Naive thymus-derived CD4-positive, alpha-beta T cell (primary cell): ENCODE measurements around the gene SHISAL2B. TPM values are rescaled to one million over a fixed set of nuclear protein-coding genes. Genes with fewer than 3 reads are reported as not detected.

Source experiments
- ATAC-seq: fragments of 150-1000 bp; cut with Tn5 transposase; 2 replicates; pipeline ENCODE4 v1.10.0; 2021; ENCODE audit warnings: mild to moderate bottlenecking, moderate library complexity
- CTCF ChIA-PET: fragments of 350-600 bp; sonication (Branson Sonifier 250); formaldehyde crosslinking; loops from one replicate; lab custom pipeline; 2021; ENCODE audit warnings: antibody characterized with exemption; lab: Charles Lee
- POLR2A ChIA-PET: fragments of 350-600 bp; sonication (Branson Sonifier 250); formaldehyde crosslinking; loops from one replicate; lab custom pipeline; 2021; ENCODE audit warnings: antibody characterized with exemption, inconsistent platforms; lab: Charles Lee
- DNase-seq, 9 donors: peaks; one replicate each; pipeline versions ENCODE4 v3.0.0 to v3.0.0-alpha.2; 2020 to 2022; ENCODE audit warnings: mixed read lengths in 1 of 9
- H3K27ac ChIP-seq: one replicate; pipeline ENCODE4 v1.7.0; 2013; ENCODE audit warnings: mild to moderate bottlenecking, low read depth, low read length, moderate library complexity
- H3K27me3 ChIP-seq, 2 donors: one replicate each; pipeline ENCODE4 v1.7.0; 2013; ENCODE audit warnings: low read length in 2 of 2, mild to moderate bottlenecking in 2 of 2, moderate library complexity in 2 of 2; ENCODE audit not compliant: control insufficient read depth in 2 of 2, insufficient read depth in 2 of 2
- H3K36me3 ChIP-seq, 3 experiments: 1 replicate in 2 of 3; 2 replicates in 1 of 3; pipeline ENCODE4 v1.7.0; 2013; ENCODE audit warnings: low read length in 3 of 3, mild to moderate bottlenecking in 3 of 3, moderate library complexity in 1 of 3; ENCODE audit not compliant: insufficient read depth in 3 of 3, control insufficient read depth in 2 of 3
- H3K4me1 ChIP-seq, 2 donors: one replicate each; pipeline ENCODE4 v1.7.0; 2013; ENCODE audit warnings: low read length in 2 of 2, mild to moderate bottlenecking in 2 of 2, moderate library complexity in 1 of 2; ENCODE audit not compliant: control insufficient read depth in 2 of 2, insufficient read depth in 2 of 2
- H3K4me3 ChIP-seq: 2 replicates; pipeline ENCODE4 v1.7.0; 2013; ENCODE audit warnings: mild to moderate bottlenecking, low read length
- H3K9me3 ChIP-seq, 3 experiments: 1 replicate in 2 of 3; 2 replicates in 1 of 3; pipeline ENCODE4 v1.7.0; 2013; ENCODE audit warnings: low read length in 3 of 3; ENCODE audit not compliant: control insufficient read depth in 2 of 3
- H3K27ac Mint-ChIP-seq, 9 donors: one replicate each; pipeline ENCODE4 v1.8.0; 2020 to 2022; ENCODE audit warnings: mixed read lengths in 9 of 9, mild to moderate bottlenecking in 8 of 9, moderate library complexity in 5 of 9, inconsistent platforms in 2 of 9
- H3K27me3 Mint-ChIP-seq, 5 donors: one replicate each; pipeline ENCODE4 v1.8.0; 2021 to 2022; ENCODE audit warnings: mixed read lengths in 5 of 5, mild to moderate bottlenecking in 1 of 5
- H3K36me3 Mint-ChIP-seq, 5 donors: one replicate each; pipeline ENCODE4 v1.8.0; 2020 to 2022; ENCODE audit warnings: mixed read lengths in 5 of 5, mild to moderate bottlenecking in 3 of 5, inconsistent platforms in 1 of 5
- H3K4me1 Mint-ChIP-seq, 7 donors: one replicate each; pipeline ENCODE4 v1.8.0; 2020 to 2022; ENCODE audit warnings: mixed read lengths in 7 of 7, mild to moderate bottlenecking in 3 of 7, inconsistent platforms in 1 of 7
- H3K4me3 Mint-ChIP-seq, 10 donors: one replicate each; pipeline ENCODE4 v1.8.0; 2020 to 2022; ENCODE audit warnings: mild to moderate bottlenecking in 10 of 10, mixed read lengths in 10 of 10, moderate library complexity in 6 of 10, inconsistent platforms in 2 of 10
- H3K9me3 Mint-ChIP-seq, 11 donors: one replicate each; pipeline ENCODE4 v1.8.0; 2020 to 2022; ENCODE audit warnings: mixed read lengths in 11 of 11, mild to moderate bottlenecking in 4 of 11, inconsistent platforms in 1 of 11, moderate library complexity in 1 of 11
- intact Hi-C, 2 donors: fragments of 100-400 bp; cut with micrococcal nuclease; formaldehyde crosslinking; loops; one replicate each; pipeline ENCODE4 v1.15.1; 2023
- polyA plus RNA-seq, 2 donors: library from polyadenylated mRNA; unstranded; fragments of 300-500 nt; fragmentation: Illumina TruSeq; gene quantifications; one replicate each; pipeline ENCODE4 v1.2.3, GENCODE V29; 2021
- total RNA-seq, 6 experiments: library from RNA in 5 of 6; stranded (reverse) in 5 of 6; gene quantifications; 1 replicate in 5 of 6; 2 replicates in 1 of 6; pipeline ENCODE4 v1.2.3 and lab custom pipeline; 2021 to 2026

SHISAL2B gene
- total and polyA plus RNA-seq, 7 experiments from 2014 or later = not detected

- ChIA-PET POLR2A (no interaction called here), CTCF (no interaction called here)
- Histone ChIP-seq H3K36me3 (no peaks in the 10 kb centered on the region), H3K4me3 (no peak overlapping the region), H3K27me3 (no peaks in the 10 kb centered on the region), H3K27ac (no peak overlapping the region), H3K9me3 (no peaks in the 10 kb centered on the region), H3K4me1 (no peaks in the 10 kb centered on the region)
- H3K9me3 Mint-ChIP-seq = peaks cover 0 to 8% (median 0%) of the 10 kb centered on the region in 11 donors
- no peak overlapping the region for H3K4me3 Mint-ChIP-seq
- no peaks in the 10 kb centered on the region for H3K4me1 Mint-ChIP-seq
- ATAC-seq = no peak
- no peaks in the 10 kb centered on the region for H3K36me3 Mint-ChIP-seq
- H3K27ac Mint-ChIP-seq = no peak overlapping the region
- peaks cover under 1 to 19% (median 14%) of the 10 kb centered on the region in 5 donors for H3K27me3 Mint-ChIP-seq
- intact Hi-C loops = no loop called here
- DNase-seq = no peak
Measured at GRCh38 chr5:64671678-64672077, 18.6 kb upstream of the SHISAL2B start.

- Mint-ChIP-seq H3K9me3 (peaks cover 0 to 1% (median 0%) of the 10 kb centered on the region in 11 donors), H3K4me3 (no peak overlapping the region), H3K4me1 (no peaks in the 10 kb centered on the region), H3K27me3 (peaks cover 3 to 34% (median 31%) of the 10 kb centered on the region in 5 donors), H3K36me3 (no peaks in the 10 kb centered on the region), H3K27ac (no peak overlapping the region)
- H3K27me3 ChIP-seq = no peaks in the 10 kb centered on the region
- H3K4me1 ChIP-seq = no peaks in the 10 kb centered on the region
- DNase-seq (no peak), ATAC-seq (no peak)
- POLR2A ChIA-PET = no interaction called here
- intact Hi-C loops = no loop called here
- H3K4me3 ChIP-seq = no peak overlapping the region
- H3K27ac ChIP-seq = no peak overlapping the region
- no peaks in the 10 kb centered on the region for H3K36me3 ChIP-seq
- no peaks in the 10 kb centered on the region for H3K9me3 ChIP-seq
- CTCF ChIA-PET = no interaction called here
Measured at GRCh38 chr5:64678374-64678773, 11.9 kb upstream of the SHISAL2B start.

GRCh38 chr5:64680289-64680688 is 10.0 kb upstream of the SHISAL2B start:
- ATAC-seq = no peak
- POLR2A ChIA-PET = no interaction called here
- intact Hi-C loops = loop anchor here in 1 of 2 donors (5.0 kb wide), 1 partner anchor 217 kb away; no protein-coding TSS in a partner anchor

GRCh38 chr5:64682608-64683007 is 7.7 kb upstream of the SHISAL2B start:
- Histone ChIP-seq H3K27ac (no peak overlapping the region), H3K4me1 (no peaks in the 10 kb centered on the region), H3K36me3 (no peaks in the 10 kb centered on the region), H3K9me3 (no peaks in the 10 kb centered on the region), H3K4me3 (no peak overlapping the region), H3K27me3 (no peaks in the 10 kb centered on the region)
- CTCF ChIA-PET = no interaction called here
- Mint-ChIP-seq H3K36me3 (no peaks in the 10 kb centered on the region), H3K9me3 (no peaks in the 10 kb centered on the region), H3K27ac (no peak overlapping the region), H3K4me3 (no peak overlapping the region), H3K4me1 (no peaks in the 10 kb centered on the region), H3K27me3 (peaks cover 12 to 34% (median 26%) of the 10 kb centered on the region in 5 donors)
- ATAC-seq (no peak), DNase-seq (no peak)
- intact Hi-C loops = loop anchor here in 1 of 2 donors (5.0 kb wide), 1 partner anchor 215 kb away; no protein-coding TSS in a partner anchor
- POLR2A ChIA-PET = no interaction called here

More at GRCh38 chr5:64680289-64680688, 10.0 kb upstream of the SHISAL2B start:
- Mint-ChIP-seq H3K27me3 (peaks cover 9 to 36% (median 31%) of the 10 kb centered on the region in 5 donors), H3K36me3 (no peaks in the 10 kb centered on the region), H3K9me3 (no peaks in the 10 kb centered on the region), H3K27ac (no peak overlapping the region), H3K4me3 (no peak overlapping the region), H3K4me1 (no peaks in the 10 kb centered on the region)
- no peak overlapping the region for H3K27ac ChIP-seq
- DNase-seq = no peak
- H3K27me3 ChIP-seq = no peaks in the 10 kb centered on the region
- no peaks in the 10 kb centered on the region for H3K9me3 ChIP-seq
- H3K36me3 ChIP-seq = no peaks in the 10 kb centered on the region
- CTCF ChIA-PET = no interaction called here
- no peak overlapping the region for H3K4me3 ChIP-seq
- H3K4me1 ChIP-seq = no peaks in the 10 kb centered on the region

GRCh38 chr5:64685866-64686265 is 4.4 kb upstream of the SHISAL2B start:
- Mint-ChIP-seq H3K4me1 (peaks cover 2 to 9% (median 8%) of the 10 kb centered on the region in 7 donors), H3K4me3 (no peak overlapping the region), H3K27ac (no peak overlapping the region), H3K27me3 (peaks cover 27 to 43% (median 33%) of the 10 kb centered on the region in 5 donors), H3K9me3 (no peaks in the 10 kb centered on the region), H3K36me3 (peaks cover 0 to 8% (median 0%) of the 10 kb centered on the region in 5 donors)
- POLR2A ChIA-PET = no interaction called here
- no peaks in the 10 kb centered on the region for H3K36me3 ChIP-seq
- no peaks in the 10 kb centered on the region for H3K4me1 ChIP-seq
- DNase-seq (no peak), ATAC-seq (no peak)
- H3K9me3 ChIP-seq = no peaks in the 10 kb centered on the region
- no peak overlapping the region for H3K4me3 ChIP-seq
- no peaks in the 10 kb centered on the region for H3K27me3 ChIP-seq
- intact Hi-C loops = no loop called here
- no peak overlapping the region for H3K27ac ChIP-seq
- CTCF ChIA-PET = no interaction called here

GRCh38 chr5:64688391-64688790 is 1.9 kb upstream of the SHISAL2B start:
- CTCF ChIA-PET = no interaction called here
- ATAC-seq (no peak), DNase-seq (no peak)
- POLR2A ChIA-PET = no interaction called here
- Histone ChIP-seq H3K27me3 (no peaks in the 10 kb centered on the region), H3K4me3 (no peak overlapping the region), H3K27ac (no peak overlapping the region), H3K9me3 (no peaks in the 10 kb centered on the region), H3K36me3 (no peaks in the 10 kb centered on the region), H3K4me1 (no peaks in the 10 kb centered on the region)
- intact Hi-C loops = no loop called here
- Mint-ChIP-seq H3K4me1 (peaks cover 2 to 13% (median 8%) of the 10 kb centered on the region in 7 donors), H3K27ac (no peak overlapping the region), H3K4me3 (no peak overlapping the region), H3K9me3 (no peaks in the 10 kb centered on the region), H3K27me3 (peaks cover 36 to 55% (median 45%) of the 10 kb centered on the region in 5 donors), H3K36me3 (peaks cover 0 to 8% (median 0%) of the 10 kb centered on the region in 5 donors)

- no peak for DNase-seq
- no peak overlapping the region for H3K27ac ChIP-seq
- Mint-ChIP-seq H3K4me1 (peaks cover 2 to 13% (median 8%) of the 10 kb centered on the region in 7 donors), H3K4me3 (no peak overlapping the region), H3K36me3 (peaks cover 0 to 8% (median 0%) of the 10 kb centered on the region in 5 donors), H3K9me3 (peaks cover 0 to 1% (median 0%) of the 10 kb centered on the region in 11 donors), H3K27me3 (peaks cover 40 to 59% (median 46%) of the 10 kb centered on the region in 5 donors), H3K27ac (no peak overlapping the region)
- no peaks in the 10 kb centered on the region for H3K4me1 ChIP-seq
- no peak overlapping the region for H3K4me3 ChIP-seq
- ATAC-seq = no peak
- POLR2A ChIA-PET = no interaction called here
- intact Hi-C loops = no loop called here
- H3K27me3 ChIP-seq = no peaks in the 10 kb centered on the region
- H3K36me3 ChIP-seq = no peaks in the 10 kb centered on the region
- H3K9me3 ChIP-seq = no peaks in the 10 kb centered on the region
- CTCF ChIA-PET = no interaction called here
Measured at GRCh38 chr5:64688965-64689364, 1.3 kb upstream of the SHISAL2B start.
